HepG2 (cell line): Measurements from ENCODE around the gene NKAIN4. TPM values are rescaled to one million over a fixed set of nuclear protein-coding genes. Genes with fewer than 3 reads are reported as not detected.

Experiments used
- ATAC-seq: fragments of 200-7000 bp; cut with Tn5 transposase; 3 replicates; pipeline ENCODE4 v1.9.1; 2020; ENCODE audit warnings: mild to moderate bottlenecking, moderate library complexity
- BruUV-seq: library from RNA; stranded (reverse); fragments of 400-500 nt; replicated peaks from 2 replicates; lab custom pipeline; 2021; lab: Mats Ljungman, UMichigan
- CTCF ChIA-PET: fragments of 300-600 bp; formaldehyde crosslinking; extraction: SDS; loops from one replicate; lab custom pipeline; 2021; ENCODE audit warnings: low total read pairs, inconsistent platforms, low intra/inter-chr PET ratio; lab: Yijun Ruan, JAX
- POLR2A ChIA-PET: fragments of 350-600 bp; sonication (Branson Sonifier 250); formaldehyde crosslinking; loops from one replicate; lab custom pipeline; 2020; ENCODE audit warnings: antibody characterized with exemption, inconsistent platforms; lab: Yijun Ruan, JAX
- DNase-seq: peaks from one replicate; pipeline ENCODE4 v3.0.0-alpha.2; 2015; ENCODE audit warnings: low spot score
- FAIRE-seq: peaks from 3 replicates; lab custom pipeline; 2011; peaks lifted over from hg19 to GRCh38; lab: Jason Lieb, UNC
- H2AFZ ChIP-seq: one replicate; pipeline ENCODE4 v1.6.1; 2011; ENCODE audit warnings: low read length, inconsistent platforms
- H3K27ac ChIP-seq: fragments of 300-600 bp; 3 replicates; pipeline ENCODE4 v1.8.0; 2011; ENCODE audit warnings: mixed run types, mild to moderate bottlenecking, mixed read lengths, low read length, inconsistent platforms; ENCODE audit not compliant: insufficient read depth; ENCODE audit errors: extremely low read length
- H3K27me3 ChIP-seq, 2 experiments: fragments of 200-600 bp in 1 of 2; 2 replicates in 1 of 2; 3 replicates in 1 of 2; pipeline versions ENCODE4 v1.6.0 to v1.8.0; 2011; ENCODE audit warnings: low read length in 2 of 2, mild to moderate bottlenecking in 2 of 2, moderate library complexity in 2 of 2, inconsistent platforms in 1 of 2; ENCODE audit not compliant: insufficient read depth in 2 of 2, control insufficient read depth in 1 of 2
- H3K36me3 ChIP-seq, 2 experiments: fragments of 200-600 bp in 1 of 2; replicated peaks in 1 of 2; 2 replicates in 1 of 2; 3 replicates in 1 of 2; pipeline versions ENCODE4 v1.5.1 to v1.8.0; 2011; ENCODE audit warnings: low read length in 2 of 2, inconsistent platforms in 1 of 2; ENCODE audit not compliant: insufficient read depth in 2 of 2, control insufficient read depth in 1 of 2
- H3K4me1 ChIP-seq: 2 replicates; pipeline ENCODE4 v1.5.1; 2012; ENCODE audit warnings: low read length, inconsistent platforms; ENCODE audit not compliant: insufficient read depth
- H3K4me2 ChIP-seq: 2 replicates; pipeline ENCODE4 v1.6.0; 2011; ENCODE audit warnings: low read depth, low read length, inconsistent platforms
- H3K4me3 ChIP-seq, 3 experiments: fragments of 200-600 bp in 1 of 3; sonication (generic), shearing (Covaris generic) in 1 of 3; replicated peaks in 1 of 3; 2 replicates each; pipeline ENCODE4 v1.5.1; 2011 to 2016; ENCODE audit warnings: low read length in 3 of 3, inconsistent platforms in 2 of 3, low read depth in 2 of 3, mild to moderate bottlenecking in 2 of 3, control low read depth in 1 of 3, mixed read lengths in 1 of 3; ENCODE audit not compliant: insufficient read depth in 1 of 3
- H3K79me2 ChIP-seq: one replicate; pipeline ENCODE4 v1.6.1; 2011; ENCODE audit warnings: low read length, inconsistent platforms; ENCODE audit not compliant: insufficient read depth
- H3K9ac ChIP-seq: 2 replicates; pipeline ENCODE4 v1.6.0; 2011; ENCODE audit warnings: mild to moderate bottlenecking, low read depth, low read length, inconsistent platforms; ENCODE audit not compliant: insufficient read depth
- H3K9me3 ChIP-seq: 2 replicates; pipeline ENCODE4 v1.5.1; 2012; ENCODE audit warnings: mild to moderate bottlenecking, low read length
- H4K20me1 ChIP-seq: 2 replicates; pipeline ENCODE4 v1.6.0; 2011; ENCODE audit warnings: inconsistent platforms, mild to moderate bottlenecking, low read length, moderate library complexity; ENCODE audit not compliant: insufficient read depth
- KDM5B ChIP-seq: sonication (generic); formaldehyde crosslinking; IDR thresholded peaks from 2 replicates; pipeline ENCODE4 v1.4.0; 2020; ENCODE audit warnings: missing genetic modification reagents, mild to moderate bottlenecking, borderline replicate concordance
- MAZ ChIP-seq, 2 experiments: sonication (generic) in 1 of 2; formaldehyde crosslinking in 1 of 2; IDR thresholded peaks; 2 replicates each; pipeline versions ENCODE4 v1.5.0 to v1.6.1; 2012 to 2020; ENCODE audit warnings: low read depth in 2 of 2, mild to moderate bottlenecking in 2 of 2, borderline replicate concordance in 1 of 2, improper control_type of control experiment in 1 of 2, low read length in 1 of 2, missing genetic modification reagents in 1 of 2, moderate library complexity in 1 of 2
- SETDB1 ChIP-seq: sonication (generic); formaldehyde crosslinking; IDR thresholded peaks from 2 replicates; pipeline ENCODE4 v1.5.1; 2020; ENCODE audit warnings: missing genetic modification reagents, mild to moderate bottlenecking, borderline replicate concordance
- ZNF263 ChIP-seq: sonication (generic); formaldehyde crosslinking; IDR thresholded peaks from 2 replicates; pipeline ENCODE4 v1.4.0; 2020; ENCODE audit warnings: missing genetic modification reagents
- ZNF468 ChIP-seq: sonication (generic); formaldehyde crosslinking; IDR thresholded peaks from 2 replicates; pipeline ENCODE4 v1.8.0; 2022; ENCODE audit warnings: mild to moderate bottlenecking, moderate library complexity, missing genetic modification reagents
- ZNF510 ChIP-seq: sonication (generic); formaldehyde crosslinking; IDR thresholded peaks from 2 replicates; pipeline ENCODE4 v1.4.0; 2020; ENCODE audit warnings: low read depth, mild to moderate bottlenecking, missing genetic modification reagents
- ZNF550 ChIP-seq: sonication (generic); formaldehyde crosslinking; IDR thresholded peaks from 2 replicates; pipeline ENCODE4 v1.4.0; 2020; ENCODE audit warnings: mild to moderate bottlenecking, missing genetic modification reagents, borderline replicate concordance
- ZNF776 ChIP-seq: sonication (generic); formaldehyde crosslinking; IDR thresholded peaks from 2 replicates; pipeline ENCODE4 v1.4.0; 2020; ENCODE audit warnings: mild to moderate bottlenecking, missing genetic modification reagents
- WGBS: methylation state at CpG from one replicate; pipeline ENCODE4 v1.1.6; 2017; ENCODE audit warnings: low lambda C conversion rate; 5-methylcytosine and 5-hydroxymethylcytosine counted together
- in situ Hi-C: cut with HindIII; loops from 2 replicates; pipeline ENCODE4 v1.10.0; 2017; ENCODE audit warnings: low pct_unique_long_range_greater_than_20kb; ENCODE audit not compliant: extremely low pct_ligation_motif_present
- intact Hi-C: fragments of 100-400 bp; cut with micrococcal nuclease; formaldehyde crosslinking; loops from one replicate; pipeline ENCODE4 v1.10.0; 2022; ENCODE audit not compliant: unreplicated experiment
- polyA plus RNA-seq, 8 experiments: library from polyadenylated mRNA; depleted of rRNA in 3 of 8; stranded (reverse) in 7 of 8; unstranded in 1 of 8; fragments of >200 nt; fragmentation: Illumina TruSeq in 4 of 8; extraction: Trizol in 4 of 8; gene quantifications; 2 replicates each; pipeline versions ENCODE4 v1.2.1 to v1.2.3, GENCODE V29; 2011 to 2016; ENCODE audit warnings: low read depth in 4 of 8, missing spikeins in 1 of 8, mixed read lengths in 1 of 8; ENCODE audit not compliant: insufficient read depth in 1 of 8
- total RNA-seq, 5 experiments: library from RNA; depleted of rRNA; stranded (reverse); fragments of >200 nt; fragmentation: Illumina TruSeq; extraction: Trizol; gene quantifications; 2 replicates each; pipeline ENCODE4 v1.2.3, GENCODE V29; 2016; ENCODE audit warnings: low read depth in 1 of 5
- TF ChIP-seq, protein P1 (sequence below): sonication (generic); formaldehyde crosslinking; IDR thresholded peaks from 2 replicates; pipeline ENCODE4 v1.4.0; 2020; ENCODE audit warnings: mild to moderate bottlenecking, missing genetic modification reagents

The NKAIN4 gene
- total and polyA plus RNA-seq, 2 of the 13 experiments (the other 11 are each of a cell fraction or from before 2014, with no cell fraction given): not detected

DNA sequence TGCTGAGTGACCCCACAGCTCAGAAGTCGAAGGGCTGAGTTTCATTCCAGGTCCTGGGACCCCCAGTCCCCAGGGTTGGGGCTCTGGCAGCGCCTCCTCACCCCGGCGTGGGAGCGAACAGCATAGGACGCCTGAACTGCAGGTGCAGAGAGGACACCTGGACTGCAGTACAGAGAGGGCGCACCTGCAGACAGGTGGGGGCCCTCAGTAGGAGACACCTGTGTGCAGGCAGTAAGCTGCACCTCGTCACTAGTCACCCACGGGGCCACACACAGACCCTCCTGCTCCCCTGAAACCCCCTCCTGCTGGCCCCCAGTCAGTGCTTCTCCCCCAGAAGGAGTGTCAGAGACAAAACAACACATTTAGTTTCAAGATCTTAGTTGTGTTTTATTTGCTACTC lies 8.6 kb upstream of the NKAIN4 start (continued):
- TF ChIP-seq ZNF510: no peak
- TF ChIP-seq, all 625 proteins: peak for 0

DNA sequence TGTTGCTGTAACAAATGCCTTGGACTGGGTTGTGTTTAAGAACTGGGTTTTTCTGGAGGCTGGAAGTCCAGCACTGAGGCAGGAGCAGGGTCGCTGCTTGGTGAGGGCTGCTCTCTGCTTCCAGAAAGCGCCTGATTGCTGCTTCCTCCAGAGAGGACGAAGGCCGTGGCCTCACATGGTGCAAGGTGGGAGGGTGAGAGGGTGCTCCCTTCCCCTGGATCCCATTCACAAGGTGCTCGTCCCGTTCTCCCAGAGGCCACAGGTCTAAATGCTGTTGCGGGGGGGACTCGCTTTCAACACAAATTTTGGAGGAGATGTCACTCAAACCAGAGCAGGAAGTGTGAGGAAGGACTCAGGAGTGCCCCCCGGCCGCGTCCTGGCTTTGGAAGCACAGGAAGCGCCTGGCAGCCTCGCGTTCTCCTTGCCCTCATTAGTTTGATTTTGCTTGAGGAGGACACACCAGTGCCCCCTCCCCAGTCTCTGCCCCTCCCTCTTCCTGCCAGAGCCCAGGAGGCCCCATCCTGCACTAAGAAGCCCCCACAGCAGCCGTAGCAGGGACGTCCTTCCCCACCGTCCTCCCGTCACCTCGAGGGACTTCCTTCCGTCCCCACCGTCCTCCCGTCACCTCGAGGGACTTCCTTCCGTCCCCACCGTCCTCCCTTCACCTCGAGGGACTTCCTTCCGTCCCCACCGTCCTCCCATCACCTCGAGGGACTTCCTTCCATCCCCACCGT lies 7.7 kb upstream of the NKAIN4 start:
- DNase-seq (no peak), FAIRE-seq (no peak), ATAC-seq (peak; percentile 16)
- Histone ChIP-seq H3K9ac (peak overlapping the region; percentile 7; the same call in 1 of the 2 replicates), H3K27ac (no peak overlapping the region), H2AFZ (no peak overlapping the region), H3K4me3 (peak overlapping the region in 1 of 3 experiments; percentile 49; a peak in 1 of 6 replicates), H3K4me1 (peaks cover 32% of the 10 kb centered on the region), H3K4me2 (peak overlapping the region; percentile 68), H3K9me3 (no peaks in the 10 kb centered on the region), H3K79me2 (no peaks in the 10 kb centered on the region), H3K36me3 (no peaks in the 10 kb centered on the region), H4K20me1 (peaks cover 2% of the 10 kb centered on the region; the same call in 1 of the 2 replicates), H3K27me3 (peaks cover 24 to 68% of the 10 kb centered on the region in 2 experiments)
- TF ChIP-seq ZNF776 (no peak), ZNF468 (CRISPR knock-in tag) (no peak), ZNF550 (CRISPR knock-in tag) (0 out of 2 replicates have a peak, but pooled peaks have one; percentile 34), KDM5B (CRISPR knock-in tag) (peak; percentile 53; the same call in 1 of the 2 replicates), ZNF263 (CRISPR knock-in tag) (peak; percentile 91), MAZ (IDR thresholded peaks at IDR 0.05; ENCODE audit: borderline replicate concordance, low read depth, low read length) (no peak), MAZ (CRISPR knock-in tag; IDR thresholded peaks at IDR 0.05; ENCODE audit: low read depth) (0 out of 2 replicates have a peak, but pooled peaks have one; percentile 15), SETDB1 (CRISPR knock-in tag) (no peak)
- TF ChIP-seq, protein P1, sequence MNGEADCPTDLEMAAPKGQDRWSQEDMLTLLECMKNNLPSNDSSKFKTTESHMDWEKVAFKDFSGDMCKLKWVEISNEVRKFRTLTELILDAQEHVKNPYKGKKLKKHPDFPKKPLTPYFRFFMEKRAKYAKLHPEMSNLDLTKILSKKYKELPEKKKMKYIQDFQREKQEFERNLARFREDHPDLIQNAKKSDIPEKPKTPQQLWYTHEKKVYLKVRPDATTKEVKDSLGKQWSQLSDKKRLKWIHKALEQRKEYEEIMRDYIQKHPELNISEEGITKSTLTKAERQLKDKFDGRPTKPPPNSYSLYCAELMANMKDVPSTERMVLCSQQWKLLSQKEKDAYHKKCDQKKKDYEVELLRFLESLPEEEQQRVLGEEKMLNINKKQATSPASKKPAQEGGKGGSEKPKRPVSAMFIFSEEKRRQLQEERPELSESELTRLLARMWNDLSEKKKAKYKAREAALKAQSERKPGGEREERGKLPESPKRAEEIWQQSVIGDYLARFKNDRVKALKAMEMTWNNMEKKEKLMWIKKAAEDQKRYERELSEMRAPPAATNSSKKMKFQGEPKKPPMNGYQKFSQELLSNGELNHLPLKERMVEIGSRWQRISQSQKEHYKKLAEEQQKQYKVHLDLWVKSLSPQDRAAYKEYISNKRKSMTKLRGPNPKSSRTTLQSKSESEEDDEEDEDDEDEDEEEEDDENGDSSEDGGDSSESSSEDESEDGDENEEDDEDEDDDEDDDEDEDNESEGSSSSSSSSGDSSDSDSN: peak; percentile 32; the same call in 1 of the 2 replicates
- in situ Hi-C loops: no loop called here
- BruUV-seq: no TSS peak
- POLR2A ChIA-PET: no interaction called here
- WGBS: 46% methylated on average over 30 of the region's 30 CpGs
- intact Hi-C loops: loop anchor here (1.0 kb wide), 1 partner anchor 83 kb away; no protein-coding TSS in a partner anchor
- CTCF ChIA-PET: no interaction called here
